ENCODE results near the gene C19orf44.
"Not testable (repeated sequence)": the region's sequence is repeated elsewhere in the genome, so short reads cannot be mapped to it uniquely, and the experiment has no call there.

Gene C19orf44

GRCh38 chr19:16541526-16542044 lies 45.4 kb downstream of the C19orf44 start:
- no peak for DNase-seq

DNA sequence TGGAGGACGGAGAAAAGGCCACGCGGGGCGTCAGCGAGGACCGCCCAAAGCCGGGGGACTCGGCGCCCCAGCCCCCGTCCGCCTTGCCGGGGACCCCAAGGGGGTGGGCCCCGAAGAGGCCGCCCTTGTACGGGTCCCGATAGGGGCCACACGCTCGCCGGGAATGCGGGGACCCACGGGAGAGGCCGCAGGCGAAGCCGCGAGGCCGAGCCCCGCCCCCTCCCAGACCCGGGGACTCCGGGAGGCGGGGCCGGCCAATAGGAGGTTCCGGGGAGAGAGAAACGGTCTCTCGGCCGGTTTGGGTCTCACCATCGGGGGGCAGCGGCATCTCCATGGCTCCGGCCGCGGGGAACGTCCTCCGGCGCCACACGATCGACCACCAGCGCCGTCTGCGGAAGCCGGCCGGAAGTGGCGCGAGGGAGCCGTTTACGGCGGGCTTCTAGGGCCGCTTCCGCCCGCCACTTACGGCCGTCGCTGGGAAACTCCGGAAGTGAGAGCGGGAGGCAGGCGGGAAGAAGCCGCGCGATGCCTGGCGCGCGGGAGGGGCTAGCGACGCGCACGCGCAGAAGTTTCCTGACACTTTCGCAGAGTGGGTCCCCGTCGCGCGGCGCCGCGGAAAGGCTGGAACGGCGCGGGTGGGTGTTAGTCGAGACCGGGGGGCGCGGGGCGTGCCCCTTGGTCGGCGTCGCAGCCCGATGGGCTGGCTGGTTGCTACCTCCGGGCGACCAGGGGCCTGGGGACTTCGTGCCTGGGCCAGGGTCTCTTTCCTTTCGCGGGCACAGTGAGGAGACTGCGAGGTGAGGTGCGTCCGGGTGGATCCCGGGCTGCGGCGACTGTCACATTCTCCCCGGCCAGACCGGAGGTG lies 46.1 kb downstream of the C19orf44 start, which contains the start of gene CHERP:
Gene CHERP, minus strand, starts transcription at position 393 of the 865 bp plus-strand sequence. Its CDS starts 59 bp downstream, at position 334.
- peak; percentile 16 for DNase-seq

DNA sequence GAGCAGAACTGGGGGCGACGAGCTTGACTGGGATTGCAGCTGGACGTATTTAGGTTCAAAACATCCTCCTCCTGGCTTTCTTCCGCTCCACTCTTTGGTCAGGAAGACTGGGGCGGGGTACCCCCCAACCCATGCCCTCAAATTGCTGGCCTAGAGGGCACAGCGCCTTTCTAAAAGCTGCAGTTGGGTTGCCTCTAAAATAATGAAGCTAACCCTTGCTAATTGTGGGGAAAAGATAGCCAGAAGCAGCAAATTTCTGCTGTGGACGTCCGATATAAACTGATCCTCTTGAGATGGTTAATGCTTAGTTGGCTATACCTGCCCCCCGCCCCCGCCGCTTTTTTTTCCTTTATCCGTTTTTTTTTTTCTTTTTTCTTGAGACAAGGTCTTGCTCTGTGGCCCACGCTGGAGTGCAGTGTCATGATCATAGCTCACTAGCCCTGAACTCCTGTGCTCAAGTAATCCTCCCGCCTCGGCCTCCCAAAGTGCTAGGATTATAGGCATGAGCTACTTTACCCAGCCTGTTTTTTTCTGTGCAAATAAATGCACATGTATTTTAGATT lies 46.8 kb downstream of the C19orf44 start:
- DNase-seq: no peak

GRCh38 chr19:16543734-16544133 lies 47.5 kb downstream of the C19orf44 start:
- DNase-seq: not testable (repeated sequence)

- DNase-seq: no peak
These were observed 48.5 kb downstream of the C19orf44 start for GRCh38 chr19:16544473-16545231.

- no peak for DNase-seq
These were observed 52.8 kb downstream of the C19orf44 start for GRCh38 chr19:16548956-16549355.

GRCh38 chr19:16551902-16552301 lies 55.7 kb downstream of the C19orf44 start:
- not testable (repeated sequence) for DNase-seq

- DNase-seq: no peak
These were observed 58.6 kb downstream of the C19orf44 start for GRCh38 chr19:16554776-16555175.

GRCh38 chr19:16559780-16560276 lies 63.6 kb downstream of the C19orf44 start:
- no peak for DNase-seq

DNA sequence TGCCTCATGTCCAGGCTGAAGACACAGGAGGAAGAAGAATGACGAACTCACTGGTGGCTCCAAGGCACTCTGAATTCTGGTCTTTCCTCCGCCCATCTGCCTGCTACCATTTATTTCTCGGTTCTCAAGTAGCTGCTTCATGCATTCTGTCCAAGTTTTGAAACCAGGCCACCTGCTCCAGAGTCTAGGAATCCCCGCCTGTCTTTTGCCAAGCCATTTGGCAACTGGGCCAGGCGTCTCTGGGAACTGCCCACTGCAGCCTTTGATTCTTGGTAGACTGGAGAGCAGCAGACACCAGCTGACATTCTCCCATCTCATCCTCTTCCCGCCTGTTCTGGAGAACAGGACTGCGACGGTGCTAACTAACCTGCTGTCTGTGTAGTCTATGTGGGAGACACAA lies 65.2 kb downstream of the C19orf44 start:
- DNase-seq: no peak

GRCh38 chr19:16562608-16563025 lies 66.4 kb downstream of the C19orf44 start:
- no peak for DNase-seq

GRCh38 chr19:16564842-16565241 lies 68.6 kb downstream of the C19orf44 start:
- DNase-seq: no peak

DNA sequence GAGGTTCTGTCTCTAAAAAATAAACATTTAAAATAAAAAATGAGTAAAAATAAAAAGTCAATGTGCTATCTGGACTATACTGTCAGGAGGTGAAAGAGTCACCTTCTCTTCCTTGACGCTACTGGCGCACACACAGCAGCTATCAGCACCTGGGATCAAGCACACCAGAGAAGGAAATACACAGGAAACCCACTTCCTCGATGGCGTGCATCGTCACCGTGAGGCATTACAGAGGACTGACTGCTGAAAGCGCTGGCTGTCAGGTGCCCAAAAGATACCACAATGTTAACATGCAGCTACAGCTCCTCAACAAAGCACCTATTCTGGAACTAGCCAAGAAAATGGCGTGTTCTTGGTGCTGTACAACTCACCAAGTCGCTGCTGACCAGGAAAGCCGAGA lies 70.0 kb downstream of the C19orf44 start:
- no peak for DNase-seq

- DNase-seq: no peak
These were observed 70.5 kb downstream of the C19orf44 start for GRCh38 chr19:16566702-16567101.

GRCh38 chr19:16569609-16570320 lies 73.6 kb downstream of the C19orf44 start:
- DNase-seq: no peak
